ENCODE data around the gene ZNF217.
"Not testable (repeated sequence)": the region's sequence is repeated elsewhere in the genome, so short reads cannot be mapped to it uniquely, and the experiment has no call there.

The ZNF217 gene

GRCh38 chr20:53593466-53594007 is at the start of gene ZNF217:
Gene ZNF217 (minus strand): TSS chr20:53593839. CDS start chr20:53582826, 11,013 bp downstream.
- DNase-seq (ENCODE audit: low read depth): not testable (repeated sequence)

GRCh38 chr20:53643031-53643832 is 49.6 kb upstream of the ZNF217 start:
- peak; percentile 59 for DNase-seq (ENCODE audit: low read depth)

- DNase-seq (ENCODE audit: low read depth): peak; percentile 48
These were observed 48.8 kb upstream of the ZNF217 start for GRCh38 chr20:53642196-53643030.

- DNase-seq (ENCODE audit: low read depth): no peak
These were observed 46.2 kb upstream of the ZNF217 start for GRCh38 chr20:53639647-53640440.

- no peak for DNase-seq (ENCODE audit: low read depth)
These were observed 45.5 kb upstream of the ZNF217 start for GRCh38 chr20:53639128-53639527.

GRCh38 chr20:53637310-53637709 is 43.7 kb upstream of the ZNF217 start:
- DNase-seq (ENCODE audit: low read depth): not testable (repeated sequence)

GRCh38 chr20:53636540-53637097 is 43.0 kb upstream of the ZNF217 start:
- DNase-seq (ENCODE audit: low read depth): no peak

GRCh38 chr20:53635221-53635620 is 41.6 kb upstream of the ZNF217 start:
- DNase-seq (ENCODE audit: low read depth): no peak

- no peak for DNase-seq (ENCODE audit: low read depth)
These were observed 38.4 kb upstream of the ZNF217 start for GRCh38 chr20:53631909-53632662.

- DNase-seq (ENCODE audit: low read depth): no peak
These were observed 35.8 kb upstream of the ZNF217 start for GRCh38 chr20:53629436-53629835.

- not testable (repeated sequence) for DNase-seq (ENCODE audit: low read depth)
These were observed 35.1 kb upstream of the ZNF217 start for GRCh38 chr20:53628758-53629157.

GRCh38 chr20:53628076-53628475 is 34.4 kb upstream of the ZNF217 start:
- no peak for DNase-seq (ENCODE audit: low read depth)

GRCh38 chr20:53627001-53627400 is 33.4 kb upstream of the ZNF217 start:
- DNase-seq (ENCODE audit: low read depth): not testable (repeated sequence)

GRCh38 chr20:53626584-53626983 is 32.9 kb upstream of the ZNF217 start:
- no peak for DNase-seq (ENCODE audit: low read depth)

GRCh38 chr20:53625311-53626129 is 31.9 kb upstream of the ZNF217 start:
- no peak for DNase-seq (ENCODE audit: low read depth)

GRCh38 chr20:53624927-53625250 is 31.2 kb upstream of the ZNF217 start:
- DNase-seq (ENCODE audit: low read depth): not testable (repeated sequence)

GRCh38 chr20:53623454-53624211 is 30.0 kb upstream of the ZNF217 start:
- DNase-seq (ENCODE audit: low read depth): peak; percentile 81

- DNase-seq (ENCODE audit: low read depth): no peak
These were observed 29.5 kb upstream of the ZNF217 start for GRCh38 chr20:53623134-53623453.

Data from stromal cell of bone marrow (primary cell).